Measurements from ENCODE around the gene LDB3.

DNA sequence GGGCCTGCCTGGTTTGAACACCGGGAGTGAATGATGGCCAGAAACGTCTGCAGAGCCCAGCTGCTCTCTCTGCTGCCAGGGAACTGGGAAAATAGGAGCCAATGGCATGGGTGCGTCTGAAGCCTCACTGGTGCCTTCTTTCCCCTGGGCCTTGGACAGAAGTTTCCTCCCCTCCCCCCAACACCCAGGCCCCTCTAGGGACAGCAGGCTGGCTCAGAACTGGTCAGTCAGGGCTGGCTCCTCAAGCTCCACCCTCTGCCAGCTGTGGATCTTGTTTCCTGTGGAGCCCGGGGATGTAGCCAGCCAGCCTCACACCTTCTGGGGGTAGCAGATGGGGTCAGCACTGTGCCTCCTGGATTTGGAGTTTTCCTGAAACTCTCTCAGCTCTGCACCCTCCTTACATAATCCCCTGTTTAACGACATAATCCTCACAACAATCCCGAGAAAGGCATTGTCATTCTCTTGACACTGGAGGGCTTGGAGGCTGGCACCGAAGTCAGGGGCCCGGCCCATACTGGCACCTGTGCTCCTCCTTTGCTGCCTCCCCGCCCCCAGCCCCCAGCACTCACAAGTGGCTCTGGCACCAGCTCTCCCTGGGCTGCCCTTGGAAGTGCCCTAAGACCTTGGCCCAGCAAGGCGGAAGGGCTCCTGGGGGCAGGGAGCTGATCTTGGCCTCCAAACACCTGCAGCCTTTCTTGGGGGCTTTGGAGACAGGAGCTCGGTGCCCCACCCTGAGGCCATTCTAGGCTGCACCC, 5.7 kb downstream of the LDB3 start:
- TF ChIP-seq EZH2 (IDR thresholded peaks at IDR 0.05) = no peak
- no peak for TF ChIP-seq FOXP2 (optimal IDR thresholded peaks at IDR 0.05; ENCODE audit: control extremely low read depth, extremely low read length, insufficient read depth)
- TF ChIP-seq POLR2AphosphoS5 (IDR thresholded peaks at IDR 0.05; ENCODE audit: borderline replicate concordance, low read depth, low read length) = no peak

Data from SK-N-MC (cell line).